ENCODE measurements around the gene USP30. TPM values are rescaled to one million over a fixed set of nuclear protein-coding genes. Genes with fewer than 3 reads are reported as not detected.

Gene USP30
- total RNA-seq, 1 experiment from 2014 or later: 7.8 TPM

GRCh38 chr12:109044241-109044640, 8.1 kb upstream of the USP30 start:
- Histone ChIP-seq H3K79me1 (ENCODE audit: insufficient read depth, low read depth, low read length, poor library complexity, severe bottlenecking) (no peaks in the 10 kb centered on the region), H4K8ac (replicated peaks; ENCODE audit: insufficient read length, low read depth, low read length) (no peak overlapping the region), H2AK5ac (ENCODE audit: insufficient read length, low read length) (no peak overlapping the region), H3K9me3 (ENCODE audit: control insufficient read depth, low read depth, low read length) (no peaks in the 10 kb centered on the region), H4K91ac (ENCODE audit: insufficient read length, low read depth, low read length) (no peak overlapping the region), H2BK15ac (ENCODE audit: low read depth, low read length) (no peak overlapping the region), H3K23me2 (ENCODE audit: insufficient read length, low read depth, low read length, poor library complexity, severe bottlenecking) (no peaks in the 10 kb centered on the region), H2BK5ac (ENCODE audit: insufficient read length, low read length) (no peak overlapping the region), H3K4ac (ENCODE audit: low read depth, low read length) (no peak overlapping the region), H4K5ac (ENCODE audit: insufficient read length, low read depth, low read length) (no peak overlapping the region), H2BK20ac (ENCODE audit: low read depth, low read length, poor library complexity, severe bottlenecking) (no peak overlapping the region), H3K23ac (ENCODE audit: insufficient read length, low read depth, low read length) (no peak overlapping the region), H3K79me2 (ENCODE audit: insufficient read depth, low read length) (no peaks in the 10 kb centered on the region), H3K18ac (ENCODE audit: insufficient read length, low read depth, low read length) (no peak overlapping the region), H4K20me1 (ENCODE audit: control insufficient read depth, insufficient read depth, insufficient read length) (no peaks in the 10 kb centered on the region), H3K4me1 (ENCODE audit: insufficient read depth, low read length) (no peaks in the 10 kb centered on the region), H2BK120ac (ENCODE audit: low read depth, low read length, poor library complexity, severe bottlenecking) (no peak overlapping the region), H3K27me3 (ENCODE audit: insufficient read depth, low read length) (no peaks in the 10 kb centered on the region), H3K14ac (ENCODE audit: insufficient read depth, low read length) (no peak overlapping the region), H3K9ac (ENCODE audit: extremely low read depth, insufficient read length, low read length) (no peak overlapping the region), H2BK12ac (ENCODE audit: insufficient read length, low read depth, low read length) (no peak overlapping the region), H3K56ac (ENCODE audit: insufficient read length, low read depth, low read length) (no peak overlapping the region), H2AFZ (ENCODE audit: low read length) (no peak overlapping the region), H3K4me2 (ENCODE audit: insufficient read depth, insufficient read length, low read length) (no peak overlapping the region), H3T11ph (ENCODE audit: low read length) (no peak overlapping the region), H3K27ac (ENCODE audit: insufficient read length, low read depth, low read length) (no peak overlapping the region)
- TF ChIP-seq, protein P1, sequence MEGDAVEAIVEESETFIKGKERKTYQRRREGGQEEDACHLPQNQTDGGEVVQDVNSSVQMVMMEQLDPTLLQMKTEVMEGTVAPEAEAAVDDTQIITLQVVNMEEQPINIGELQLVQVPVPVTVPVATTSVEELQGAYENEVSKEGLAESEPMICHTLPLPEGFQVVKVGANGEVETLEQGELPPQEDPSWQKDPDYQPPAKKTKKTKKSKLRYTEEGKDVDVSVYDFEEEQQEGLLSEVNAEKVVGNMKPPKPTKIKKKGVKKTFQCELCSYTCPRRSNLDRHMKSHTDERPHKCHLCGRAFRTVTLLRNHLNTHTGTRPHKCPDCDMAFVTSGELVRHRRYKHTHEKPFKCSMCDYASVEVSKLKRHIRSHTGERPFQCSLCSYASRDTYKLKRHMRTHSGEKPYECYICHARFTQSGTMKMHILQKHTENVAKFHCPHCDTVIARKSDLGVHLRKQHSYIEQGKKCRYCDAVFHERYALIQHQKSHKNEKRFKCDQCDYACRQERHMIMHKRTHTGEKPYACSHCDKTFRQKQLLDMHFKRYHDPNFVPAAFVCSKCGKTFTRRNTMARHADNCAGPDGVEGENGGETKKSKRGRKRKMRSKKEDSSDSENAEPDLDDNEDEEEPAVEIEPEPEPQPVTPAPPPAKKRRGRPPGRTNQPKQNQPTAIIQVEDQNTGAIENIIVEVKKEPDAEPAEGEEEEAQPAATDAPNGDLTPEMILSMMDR (conservative IDR thresholded peaks at IDR 0.05): no peak
- H3K36me3 Mint-ChIP-seq (ENCODE audit: insufficient read depth in 1 of 3, low read depth in 3 of 3): no peaks in the 10 kb centered on the region
- H3K27me3 Mint-ChIP-seq (ENCODE audit: low read depth): peaks cover 22% of the 10 kb centered on the region
- no CpG with 5 or more reads among the region's 5 CpGs for WGBS (ENCODE audit: extremely low coverage, insufficient read length, low lambda C conversion rate)
- H3K9me3 Mint-ChIP-seq: peaks cover 3 to 4% of the 10 kb centered on the region in 2 experiments; a peak in 3 of 5 replicates
- H3K4me3 Mint-ChIP-seq: no peak overlapping the region
- H3K4me1 Mint-ChIP-seq: no peaks in the 10 kb centered on the region
- no peak overlapping the region for H3K27ac Mint-ChIP-seq
- no peak for DNase-seq
